ENCODE measurements around the gene PRKCB.

GRCh38 chr16:24073321-24073720 is 237.5 kb downstream of the PRKCB start:
- TF ChIP-seq, protein P1, sequence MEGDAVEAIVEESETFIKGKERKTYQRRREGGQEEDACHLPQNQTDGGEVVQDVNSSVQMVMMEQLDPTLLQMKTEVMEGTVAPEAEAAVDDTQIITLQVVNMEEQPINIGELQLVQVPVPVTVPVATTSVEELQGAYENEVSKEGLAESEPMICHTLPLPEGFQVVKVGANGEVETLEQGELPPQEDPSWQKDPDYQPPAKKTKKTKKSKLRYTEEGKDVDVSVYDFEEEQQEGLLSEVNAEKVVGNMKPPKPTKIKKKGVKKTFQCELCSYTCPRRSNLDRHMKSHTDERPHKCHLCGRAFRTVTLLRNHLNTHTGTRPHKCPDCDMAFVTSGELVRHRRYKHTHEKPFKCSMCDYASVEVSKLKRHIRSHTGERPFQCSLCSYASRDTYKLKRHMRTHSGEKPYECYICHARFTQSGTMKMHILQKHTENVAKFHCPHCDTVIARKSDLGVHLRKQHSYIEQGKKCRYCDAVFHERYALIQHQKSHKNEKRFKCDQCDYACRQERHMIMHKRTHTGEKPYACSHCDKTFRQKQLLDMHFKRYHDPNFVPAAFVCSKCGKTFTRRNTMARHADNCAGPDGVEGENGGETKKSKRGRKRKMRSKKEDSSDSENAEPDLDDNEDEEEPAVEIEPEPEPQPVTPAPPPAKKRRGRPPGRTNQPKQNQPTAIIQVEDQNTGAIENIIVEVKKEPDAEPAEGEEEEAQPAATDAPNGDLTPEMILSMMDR (IDR thresholded peaks at IDR 0.05; ENCODE audit: low read depth, low read length), result no peak
- TF ChIP-seq POLR2A (IDR thresholded peaks at IDR 0.05; ENCODE audit: extremely low read depth, insufficient read length), result no peak
- TF ChIP-seq, protein P2, sequence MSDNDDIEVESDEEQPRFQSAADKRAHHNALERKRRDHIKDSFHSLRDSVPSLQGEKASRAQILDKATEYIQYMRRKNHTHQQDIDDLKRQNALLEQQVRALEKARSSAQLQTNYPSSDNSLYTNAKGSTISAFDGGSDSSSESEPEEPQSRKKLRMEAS (IDR thresholded peaks at IDR 0.05; ENCODE audit: low read depth, low read length), result no peak

Measured in NB4 (cell line).